Measurements from ENCODE around the gene DNAH10.

DNA sequence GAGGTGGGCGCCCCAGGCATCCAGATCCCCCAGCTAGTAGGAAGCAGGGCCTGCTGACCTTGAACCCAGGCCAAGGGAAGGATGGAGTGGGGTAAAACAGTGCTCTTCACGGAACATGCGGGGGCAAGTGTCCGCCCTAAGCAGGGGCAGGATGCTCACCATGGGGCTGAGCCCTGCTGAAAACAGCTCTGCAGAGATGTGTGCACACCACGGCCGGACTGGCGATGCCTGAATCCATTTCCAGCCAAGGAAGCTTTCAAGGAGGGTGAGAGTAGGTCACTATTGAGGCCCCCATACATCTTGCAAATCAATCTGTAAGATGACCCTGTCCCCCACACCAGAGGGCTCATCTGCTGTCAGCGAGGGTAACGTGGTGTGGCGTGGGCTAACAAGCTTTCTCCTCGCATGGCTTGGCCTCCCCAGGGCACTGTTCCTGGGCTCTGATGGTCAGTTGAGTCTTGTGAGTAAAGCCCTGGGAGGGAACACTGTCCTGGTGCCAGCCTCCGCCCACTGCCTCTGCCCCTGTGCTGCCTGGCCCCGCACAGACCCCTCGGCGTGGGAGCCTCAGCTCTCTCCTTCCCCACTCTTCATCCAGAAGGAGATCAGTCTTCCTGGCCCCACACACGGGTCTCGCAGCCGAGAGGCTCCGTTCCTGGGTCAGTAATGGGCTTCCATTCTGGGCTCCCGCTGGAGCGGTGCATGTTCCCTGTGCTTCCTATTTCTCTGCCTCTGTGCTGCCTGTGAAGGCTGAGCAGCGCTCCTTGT, 141.4 kb downstream of the DNAH10 start:
- TF ChIP-seq POLR2A (IDR thresholded peaks at IDR 0.05) = no peak
- TF ChIP-seq, protein P1, sequence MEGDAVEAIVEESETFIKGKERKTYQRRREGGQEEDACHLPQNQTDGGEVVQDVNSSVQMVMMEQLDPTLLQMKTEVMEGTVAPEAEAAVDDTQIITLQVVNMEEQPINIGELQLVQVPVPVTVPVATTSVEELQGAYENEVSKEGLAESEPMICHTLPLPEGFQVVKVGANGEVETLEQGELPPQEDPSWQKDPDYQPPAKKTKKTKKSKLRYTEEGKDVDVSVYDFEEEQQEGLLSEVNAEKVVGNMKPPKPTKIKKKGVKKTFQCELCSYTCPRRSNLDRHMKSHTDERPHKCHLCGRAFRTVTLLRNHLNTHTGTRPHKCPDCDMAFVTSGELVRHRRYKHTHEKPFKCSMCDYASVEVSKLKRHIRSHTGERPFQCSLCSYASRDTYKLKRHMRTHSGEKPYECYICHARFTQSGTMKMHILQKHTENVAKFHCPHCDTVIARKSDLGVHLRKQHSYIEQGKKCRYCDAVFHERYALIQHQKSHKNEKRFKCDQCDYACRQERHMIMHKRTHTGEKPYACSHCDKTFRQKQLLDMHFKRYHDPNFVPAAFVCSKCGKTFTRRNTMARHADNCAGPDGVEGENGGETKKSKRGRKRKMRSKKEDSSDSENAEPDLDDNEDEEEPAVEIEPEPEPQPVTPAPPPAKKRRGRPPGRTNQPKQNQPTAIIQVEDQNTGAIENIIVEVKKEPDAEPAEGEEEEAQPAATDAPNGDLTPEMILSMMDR (IDR thresholded peaks at IDR 0.05) = no peak

Data from adrenal gland (tissue), 5 donors.